ENCODE measurements around the gene BABAM2. TPM values are rescaled to one million over a fixed set of nuclear protein-coding genes. Genes with fewer than 3 reads are reported as not detected.

The BABAM2 gene
- total RNA-seq, 3 donors from 2014 or later (not counting 1 experiment from before 2014, with no cell fraction given), result 54.6 to 66.1 (median 59.5) TPM

DNA sequence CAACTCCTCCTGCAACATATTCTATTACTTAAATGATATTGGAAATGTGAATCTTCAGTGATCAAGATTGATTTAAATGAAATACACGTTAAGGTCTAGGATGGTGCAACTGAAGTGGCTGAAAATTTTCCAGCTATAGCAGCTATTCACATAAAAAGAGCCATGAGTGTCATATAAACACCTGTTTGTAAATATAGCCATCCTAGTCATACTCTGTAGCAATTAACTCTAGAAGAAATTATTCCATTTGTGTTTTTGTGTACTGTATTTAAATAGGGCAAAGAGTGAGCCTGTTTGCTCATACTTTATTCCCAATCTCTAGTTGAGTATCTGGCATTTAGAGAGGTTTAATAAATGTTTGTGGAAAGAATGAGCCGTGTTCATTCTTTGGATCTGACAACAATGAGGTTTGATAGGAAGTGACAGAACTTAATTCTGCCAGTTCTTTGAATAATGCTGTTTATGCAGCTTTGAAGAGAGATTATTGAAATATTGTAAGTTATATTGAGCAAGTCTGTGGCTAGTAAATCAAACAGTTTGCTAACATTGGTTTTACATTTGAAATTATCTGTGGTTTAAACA, 49.7 kb downstream of the BABAM2 start:
- Mint-ChIP-seq H3K36me3 (no peaks in the 10 kb centered on the region), H3K4me3 (no peak overlapping the region), H3K27me3 (ENCODE audit: low read depth in 2 of 2) (no peaks in the 10 kb centered on the region), H3K9me3 (no peaks in the 10 kb centered on the region), H3K4me1 (peaks cover 11 to 13% of the 10 kb centered on the region in 2 donors), H3K27ac (no peak overlapping the region)
- Histone ChIP-seq H3K27me3 (ENCODE audit: control insufficient read depth, insufficient read depth, low read length) (no peaks in the 10 kb centered on the region), H3K36me3 (ENCODE audit: control insufficient read depth, insufficient read depth, low read length) (peaks cover 3% of the 10 kb centered on the region), H3K9me3 (ENCODE audit: control insufficient read depth, insufficient read depth, low read length) (no peaks in the 10 kb centered on the region), H3K4me3 (ENCODE audit: low read length) (no peak overlapping the region), H3K4me1 (ENCODE audit: control insufficient read depth, insufficient read depth, low read length) (no peaks in the 10 kb centered on the region), H3K27ac (ENCODE audit: low read length) (no peak overlapping the region)
- ATAC-seq, result no peak
- 60% methylated on average over 1 of the region's 2 CpGs for WGBS (ENCODE audit: insufficient coverage)
- TF ChIP-seq, protein P1, sequence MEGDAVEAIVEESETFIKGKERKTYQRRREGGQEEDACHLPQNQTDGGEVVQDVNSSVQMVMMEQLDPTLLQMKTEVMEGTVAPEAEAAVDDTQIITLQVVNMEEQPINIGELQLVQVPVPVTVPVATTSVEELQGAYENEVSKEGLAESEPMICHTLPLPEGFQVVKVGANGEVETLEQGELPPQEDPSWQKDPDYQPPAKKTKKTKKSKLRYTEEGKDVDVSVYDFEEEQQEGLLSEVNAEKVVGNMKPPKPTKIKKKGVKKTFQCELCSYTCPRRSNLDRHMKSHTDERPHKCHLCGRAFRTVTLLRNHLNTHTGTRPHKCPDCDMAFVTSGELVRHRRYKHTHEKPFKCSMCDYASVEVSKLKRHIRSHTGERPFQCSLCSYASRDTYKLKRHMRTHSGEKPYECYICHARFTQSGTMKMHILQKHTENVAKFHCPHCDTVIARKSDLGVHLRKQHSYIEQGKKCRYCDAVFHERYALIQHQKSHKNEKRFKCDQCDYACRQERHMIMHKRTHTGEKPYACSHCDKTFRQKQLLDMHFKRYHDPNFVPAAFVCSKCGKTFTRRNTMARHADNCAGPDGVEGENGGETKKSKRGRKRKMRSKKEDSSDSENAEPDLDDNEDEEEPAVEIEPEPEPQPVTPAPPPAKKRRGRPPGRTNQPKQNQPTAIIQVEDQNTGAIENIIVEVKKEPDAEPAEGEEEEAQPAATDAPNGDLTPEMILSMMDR (IDR thresholded peaks at IDR 0.05), result no peak
- intact Hi-C loops (cut with micrococcal nuclease), result no loop called here
- no peak for DNase-seq

DNA sequence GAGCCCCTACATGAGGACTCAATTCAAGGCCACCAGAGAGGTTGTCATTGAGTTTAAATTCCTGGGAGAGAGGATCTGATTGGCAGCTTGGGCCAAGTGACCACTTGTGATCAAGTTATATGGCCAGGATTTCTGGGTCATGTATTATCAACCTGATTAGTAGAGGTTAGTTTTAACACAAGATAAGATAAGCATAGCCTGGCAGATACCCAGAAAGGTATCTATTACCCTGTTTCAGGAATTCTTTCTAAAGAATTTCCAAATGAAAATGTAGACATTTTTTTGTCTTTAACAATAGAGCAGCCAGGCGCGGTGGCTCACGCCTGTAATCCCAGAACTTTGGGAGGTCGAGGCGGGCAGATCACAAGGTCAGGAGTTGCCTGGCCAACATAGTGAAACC, 50.5 kb downstream of the BABAM2 start:
- intact Hi-C loops (cut with micrococcal nuclease), result no loop called here
- Mint-ChIP-seq H3K36me3 (no peaks in the 10 kb centered on the region), H3K27me3 (ENCODE audit: low read depth in 2 of 2) (no peaks in the 10 kb centered on the region), H3K4me1 (peaks cover 11 to 13% of the 10 kb centered on the region in 2 donors), H3K27ac (no peak overlapping the region), H3K9me3 (no peaks in the 10 kb centered on the region), H3K4me3 (no peak overlapping the region)
- Histone ChIP-seq H3K36me3 (ENCODE audit: control insufficient read depth, insufficient read depth, low read length) (no peaks in the 10 kb centered on the region), H3K27ac (ENCODE audit: low read length) (no peak overlapping the region), H3K27me3 (ENCODE audit: control insufficient read depth, insufficient read depth, low read length) (no peaks in the 10 kb centered on the region), H3K9me3 (ENCODE audit: control insufficient read depth, insufficient read depth, low read length) (no peaks in the 10 kb centered on the region), H3K4me3 (ENCODE audit: low read length) (no peak overlapping the region), H3K4me1 (ENCODE audit: control insufficient read depth, insufficient read depth, low read length) (no peaks in the 10 kb centered on the region)
- DNase-seq, result no peak
- no peak for ATAC-seq
- TF ChIP-seq, protein P1 (IDR thresholded peaks at IDR 0.05), result no peak
- WGBS (ENCODE audit: insufficient coverage), result over 99% methylated on average over 5 of the region's 5 CpGs

DNA sequence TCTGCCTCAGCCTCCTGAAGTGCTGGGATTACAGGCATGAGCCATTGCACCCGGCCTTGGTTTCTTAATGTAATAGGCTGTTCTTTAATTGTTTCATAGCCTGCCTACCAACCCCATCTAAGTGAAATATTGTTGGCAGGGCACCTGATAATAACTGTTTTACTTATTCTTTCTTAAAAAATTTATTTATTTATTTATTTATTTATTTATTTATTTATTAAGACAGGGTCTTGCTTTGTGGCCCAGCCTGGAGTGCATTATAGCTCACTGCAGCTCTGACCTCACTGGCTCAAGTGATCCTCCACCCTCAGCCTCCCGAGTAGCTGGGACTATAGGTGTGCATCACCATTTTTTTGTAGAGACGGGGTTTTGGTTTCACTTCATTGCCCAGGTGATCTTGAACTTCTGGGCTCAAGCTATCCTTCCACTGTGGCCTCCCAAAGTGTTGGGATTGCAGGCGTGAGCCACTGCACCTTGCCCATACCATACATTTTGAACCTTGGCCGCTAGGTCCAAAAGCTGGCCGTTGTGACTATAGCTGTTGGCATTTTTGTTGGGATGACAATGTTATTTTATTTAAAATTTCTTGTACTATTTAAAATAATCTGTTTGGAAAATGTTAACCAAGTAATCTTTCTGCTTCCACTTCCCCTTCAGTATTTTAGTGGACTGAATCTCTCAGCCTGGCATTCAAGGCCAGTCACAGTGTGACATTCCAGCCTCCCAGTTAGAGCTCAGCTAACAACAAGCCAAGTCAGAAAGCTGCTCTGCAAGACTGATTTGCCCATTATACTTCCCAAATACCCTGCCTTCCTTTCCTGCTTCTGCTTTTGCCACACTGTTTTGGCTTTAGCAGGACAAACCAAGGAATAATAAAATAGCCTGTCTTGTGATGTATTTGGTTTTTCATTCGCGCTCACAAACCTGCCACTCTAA, 52.4 kb downstream of the BABAM2 start:
- Histone ChIP-seq H3K4me1 (ENCODE audit: control insufficient read depth, insufficient read depth, low read length) (no peaks in the 10 kb centered on the region), H3K27ac (ENCODE audit: low read length) (no peak overlapping the region), H3K4me3 (ENCODE audit: low read length) (no peak overlapping the region), H3K27me3 (ENCODE audit: control insufficient read depth, insufficient read depth, low read length) (no peaks in the 10 kb centered on the region), H3K36me3 (ENCODE audit: control insufficient read depth, insufficient read depth, low read length) (no peaks in the 10 kb centered on the region), H3K9me3 (ENCODE audit: control insufficient read depth, insufficient read depth, low read length) (no peaks in the 10 kb centered on the region)
- Mint-ChIP-seq H3K9me3 (no peaks in the 10 kb centered on the region), H3K27me3 (ENCODE audit: low read depth in 2 of 2) (no peaks in the 10 kb centered on the region), H3K4me3 (no peak overlapping the region), H3K27ac (no peak overlapping the region), H3K36me3 (no peaks in the 10 kb centered on the region), H3K4me1 (peaks cover 11 to 21% of the 10 kb centered on the region in 2 donors)
- no peak for DNase-seq
- 98% methylated on average over 5 of the region's 8 CpGs for WGBS (ENCODE audit: insufficient coverage)
- ATAC-seq, result no peak
- intact Hi-C loops (cut with micrococcal nuclease), result no loop called here
- TF ChIP-seq, protein P1 (IDR thresholded peaks at IDR 0.05), result no peak
